ENCODE data around the gene PAF1. TPM values are rescaled to one million over a fixed set of nuclear protein-coding genes. Genes with fewer than 3 reads are reported as not detected.

PAF1 gene
- total and polyA plus RNA-seq, 2 donors (not counting 3 experiments of a cell fraction or from before 2014, with no cell fraction given) = 55.1 to 90.8 TPM

DNA sequence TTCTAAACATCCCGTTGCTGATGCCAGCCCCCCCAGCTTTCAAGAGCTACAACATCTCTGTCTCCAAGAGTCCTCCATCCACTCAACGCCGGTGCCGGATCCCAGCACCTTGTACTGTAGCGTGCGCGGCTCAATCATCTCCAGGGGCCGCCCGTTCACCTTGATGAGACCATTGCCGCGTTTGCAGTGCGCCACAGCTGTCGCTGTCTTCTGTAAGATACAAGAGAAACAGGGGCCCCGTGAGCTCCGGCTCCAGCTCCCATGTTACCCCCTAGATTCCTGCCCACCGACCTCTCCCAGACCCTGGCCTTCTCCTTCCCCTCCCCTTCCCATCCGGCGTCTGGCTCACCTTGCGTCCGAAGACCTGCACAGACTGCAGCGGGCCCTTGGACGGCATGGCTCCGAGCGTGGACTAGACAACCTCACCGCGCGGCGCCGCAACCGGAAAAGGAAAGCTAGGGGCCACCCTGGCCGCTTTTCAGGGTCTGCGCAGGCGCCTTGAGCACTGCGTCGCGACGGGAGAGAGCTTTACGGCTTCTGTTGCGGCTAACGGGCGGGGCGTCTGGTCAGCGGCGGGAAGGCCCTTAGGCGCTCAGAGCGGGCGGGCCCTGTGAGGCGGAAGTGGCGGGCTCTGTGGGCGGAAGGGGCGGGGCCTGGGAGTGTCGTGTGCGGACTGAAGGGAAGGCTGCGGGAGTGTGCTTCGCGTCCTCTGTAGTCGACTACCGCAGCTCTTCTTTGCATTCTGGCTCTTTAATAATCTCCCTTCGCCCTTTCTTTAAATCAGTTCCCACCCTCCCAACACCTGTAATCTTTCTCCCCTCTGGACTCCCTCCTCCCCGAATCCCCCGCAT, 44.8 kb upstream of the PAF1 start, which contains the start of gene RPS16:
RPS16 (minus strand) TSS at position 451 of the 851 bp plus-strand sequence; CDS start at position 397, 54 bp downstream.
- dilution Hi-C loops (cut with MboI; ENCODE audit: extremely low pct_ligation_motif_present, low sequenced_read_pairs) (no loop called here), intact Hi-C loops (cut with micrococcal nuclease) (loop anchor here (1.0 to 2.0 kb wide), 2 partner anchors 10 to 45 kb away; partner anchors contain the start of genes SUPT5H and TIMM50)
- peak; percentile 98 for FAIRE-seq

More for the DNA sequence above, 44.8 kb upstream of the PAF1 start, which contains the start of gene RPS16:
- peak within 1 kb of the TSS; percentile 96 for H3K27ac ChIP-seq (ENCODE audit: insufficient read depth, low read depth, low read length)
- TF ChIP-seq POLR2AphosphoS5 (IDR thresholded peaks at IDR 0.05; ENCODE audit: insufficient read depth, low read depth, low read length) = peak; percentile 98
- no peak for TF ChIP-seq GATA2 (IDR thresholded peaks at IDR 0.05; ENCODE audit: insufficient read depth, insufficient read length, low read depth, low read length)
- TF ChIP-seq, protein P1, sequence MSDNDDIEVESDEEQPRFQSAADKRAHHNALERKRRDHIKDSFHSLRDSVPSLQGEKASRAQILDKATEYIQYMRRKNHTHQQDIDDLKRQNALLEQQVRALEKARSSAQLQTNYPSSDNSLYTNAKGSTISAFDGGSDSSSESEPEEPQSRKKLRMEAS (IDR thresholded peaks at IDR 0.05; ENCODE audit: insufficient read depth, insufficient read length) = peak; percentile 31
- TF ChIP-seq, protein P2, sequence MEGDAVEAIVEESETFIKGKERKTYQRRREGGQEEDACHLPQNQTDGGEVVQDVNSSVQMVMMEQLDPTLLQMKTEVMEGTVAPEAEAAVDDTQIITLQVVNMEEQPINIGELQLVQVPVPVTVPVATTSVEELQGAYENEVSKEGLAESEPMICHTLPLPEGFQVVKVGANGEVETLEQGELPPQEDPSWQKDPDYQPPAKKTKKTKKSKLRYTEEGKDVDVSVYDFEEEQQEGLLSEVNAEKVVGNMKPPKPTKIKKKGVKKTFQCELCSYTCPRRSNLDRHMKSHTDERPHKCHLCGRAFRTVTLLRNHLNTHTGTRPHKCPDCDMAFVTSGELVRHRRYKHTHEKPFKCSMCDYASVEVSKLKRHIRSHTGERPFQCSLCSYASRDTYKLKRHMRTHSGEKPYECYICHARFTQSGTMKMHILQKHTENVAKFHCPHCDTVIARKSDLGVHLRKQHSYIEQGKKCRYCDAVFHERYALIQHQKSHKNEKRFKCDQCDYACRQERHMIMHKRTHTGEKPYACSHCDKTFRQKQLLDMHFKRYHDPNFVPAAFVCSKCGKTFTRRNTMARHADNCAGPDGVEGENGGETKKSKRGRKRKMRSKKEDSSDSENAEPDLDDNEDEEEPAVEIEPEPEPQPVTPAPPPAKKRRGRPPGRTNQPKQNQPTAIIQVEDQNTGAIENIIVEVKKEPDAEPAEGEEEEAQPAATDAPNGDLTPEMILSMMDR (IDR thresholded peaks at IDR 0.05; ENCODE audit: extremely low read depth in 1 of 2, insufficient read depth in 1 of 2, low read depth in 1 of 2, low read length in 2 of 2) = no peak
- TF ChIP-seq MYC (IDR thresholded peaks at IDR 0.05; ENCODE audit: low read depth, low read length) = peak; percentile 38
- TF ChIP-seq POLR2A (IDR thresholded peaks at IDR 0.05; ENCODE audit: low read depth, low read length) = peak; percentile 96
- no peak for TF ChIP-seq FOS (IDR thresholded peaks at IDR 0.05; ENCODE audit: borderline replicate concordance, insufficient read depth, low read length)
- BruUV-seq (replicated peaks) = no TSS peak
- peak within 1 kb of the TSS; percentile 84 for H3K4me2 ChIP-seq (ENCODE audit: insufficient read depth, low read length)
- DNase-seq (ENCODE audit: low read depth, low spot score) = peak; percentile 98
- no peaks in the 10 kb centered on the region for H3K9me3 ChIP-seq (replicated peaks; ENCODE audit: control insufficient read depth, insufficient read depth, low read length)
- peaks cover 31% of the 10 kb centered on the region for H3K79me2 ChIP-seq (ENCODE audit: control insufficient read depth, insufficient read depth, low read length)
- H3K27me3 ChIP-seq (ENCODE audit: control insufficient read depth in 2 of 2, insufficient read depth in 2 of 2, low read length in 2 of 2) = no peaks in the 10 kb centered on the region
- no peaks in the 10 kb centered on the region for H3K9me1 ChIP-seq (replicated peaks; ENCODE audit: control insufficient read depth, extremely low read depth, insufficient read depth, low read length)
- ChIA-PET CTCF (interaction anchor here (0.7 to 1.8 kb wide), 11 partner anchors 8 to 96 kb away, joined by 3 to 13 read pairs (median 5); partner anchors contain the start of genes MED29, PAF1, PLEKHG2 and SAMD4B), POLR2A (interaction anchor here (0.6 to 1.7 kb wide), 18 partner anchors 8 to 97 kb away, joined by 3 to 18 read pairs (median 5); partner anchors contain the start of genes EID2B, MED29, PAF1 and PLEKHG2)
- H3K4me1 ChIP-seq (ENCODE audit: control insufficient read depth, extremely low read depth, insufficient read depth, low read length) = peaks cover 26% of the 10 kb centered on the region
- H3K36me3 ChIP-seq (ENCODE audit: control insufficient read depth in 2 of 2, extremely low read depth in 1 of 2, insufficient read depth in 2 of 2, low read length in 2 of 2) = peaks cover 11 to 16% of the 10 kb centered on the region in 2 experiments
- H4K20me1 ChIP-seq (replicated peaks; ENCODE audit: control insufficient read depth, extremely low read depth, insufficient read depth, low read length) = no peaks in the 10 kb centered on the region
- peak within 1 kb of the TSS; percentile 100 for H3K9ac ChIP-seq (replicated peaks; ENCODE audit: extremely low read depth, insufficient read depth, low read length)
- peak within 1 kb of the TSS; percentile 17 for H2AFZ ChIP-seq (ENCODE audit: low read depth, low read length)
- H3K4me3 ChIP-seq (replicated peaks in 1 of 3; ENCODE audit: insufficient read depth in 1 of 3, low read depth in 1 of 3, low read length in 3 of 3) = peak within 1 kb of the TSS; percentile 96

Measured in endothelial cell of umbilical vein (primary cell).